Superior temporal gyrus (tissue), 1 donor: Measurements from ENCODE around the gene TNPO3.
"Not testable (repeated sequence)": the region's sequence is repeated elsewhere in the genome, so short reads cannot be mapped to it uniquely, and the experiment has no call there.

Experiments used
- DNase-seq: peaks from one replicate; pipeline ENCODE4 v3.0.0-alpha.2; 2016; ENCODE audit errors: extremely low spot score

TNPO3 gene

DNA sequence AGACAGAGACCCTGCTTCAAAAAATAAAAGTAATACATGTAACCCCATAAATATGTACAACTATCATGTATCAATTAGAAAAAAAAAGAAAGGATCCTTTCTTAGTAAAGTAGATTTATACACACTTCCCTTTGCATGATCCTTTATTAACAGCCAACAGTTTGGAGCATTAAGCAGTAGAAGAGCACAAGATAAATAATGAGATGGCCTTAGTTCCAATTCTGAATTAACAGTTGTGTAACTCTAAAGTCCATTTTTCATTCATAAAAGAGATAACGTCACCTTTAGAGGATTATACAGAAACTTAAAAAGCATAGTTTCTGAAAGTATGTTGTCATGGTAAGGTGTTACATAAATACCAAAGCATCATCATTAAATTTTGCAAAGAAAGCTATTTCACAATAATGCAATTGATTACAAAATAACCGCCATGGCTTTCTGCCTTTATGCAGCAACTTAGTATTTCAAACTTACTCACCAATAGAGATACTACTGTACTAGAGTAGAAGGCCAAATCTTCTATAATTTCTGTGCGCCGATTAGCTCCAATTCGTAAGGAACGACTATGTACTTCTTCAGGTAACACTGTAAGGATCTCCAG, 40.3 kb downstream of the TNPO3 start:
- no peak for DNase-seq

- DNase-seq, result no peak
These were observed 41.7 kb downstream of the TNPO3 start for GRCh38 chr7:129013048-129013724.

DNA sequence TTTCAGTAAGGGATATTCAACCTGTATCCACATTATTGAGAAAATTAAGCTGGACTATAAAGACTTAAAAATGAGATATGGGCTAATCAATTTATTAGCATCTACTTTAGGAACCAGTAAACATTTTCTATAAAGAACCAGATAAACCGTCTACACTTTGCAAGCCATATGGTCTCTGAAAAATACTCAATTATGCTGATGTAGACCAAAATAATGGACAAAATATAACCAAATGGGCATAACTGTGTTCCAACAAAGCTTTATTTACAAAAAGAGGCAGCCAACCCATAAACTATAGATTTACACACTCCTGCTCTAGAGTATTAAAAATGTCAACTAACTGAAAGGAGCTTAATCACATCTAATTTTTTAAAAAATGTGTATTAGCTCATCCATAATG, 42.3 kb downstream of the TNPO3 start:
- DNase-seq, result no peak

- DNase-seq, result no peak
These were observed 44.8 kb downstream of the TNPO3 start for GRCh38 chr7:129010075-129010474.

- DNase-seq, result no peak
These were observed 45.5 kb downstream of the TNPO3 start for GRCh38 chr7:129009437-129009836.

DNA sequence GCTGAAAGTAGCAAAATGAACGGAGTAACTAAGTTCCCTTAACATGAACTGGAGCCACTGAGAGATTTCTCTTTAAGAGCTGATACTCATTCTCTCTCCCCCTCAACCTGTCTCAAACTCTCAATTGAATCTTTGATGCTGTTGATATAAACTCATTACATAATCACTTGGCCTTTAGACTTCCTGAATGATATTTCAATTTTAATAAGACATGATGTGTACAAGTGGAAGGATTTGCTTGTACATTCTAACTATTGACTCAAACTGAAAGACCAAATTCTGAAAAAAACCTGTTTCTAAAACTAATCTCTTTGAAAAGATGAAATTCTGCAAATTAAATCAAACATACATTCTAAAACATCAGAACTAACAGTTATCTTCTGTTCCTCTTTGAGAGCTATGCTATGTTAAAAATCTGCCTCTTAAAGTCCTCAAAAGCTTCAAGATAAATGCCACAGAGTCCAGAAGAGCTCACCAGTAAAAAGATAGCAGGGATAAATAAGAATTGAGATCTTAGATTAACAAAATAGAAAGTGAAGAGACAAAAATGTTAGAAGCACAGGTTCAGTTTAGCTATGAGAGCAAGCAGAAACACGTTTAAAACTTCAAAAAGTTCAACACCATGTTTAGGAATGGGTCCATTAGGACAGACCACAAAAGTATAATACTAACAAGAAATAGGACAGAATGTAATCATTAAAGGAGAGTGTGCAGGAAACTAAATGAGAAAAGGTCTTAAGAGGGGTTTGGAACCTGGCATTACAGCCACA, 46.1 kb downstream of the TNPO3 start:
- no peak for DNase-seq

DNA sequence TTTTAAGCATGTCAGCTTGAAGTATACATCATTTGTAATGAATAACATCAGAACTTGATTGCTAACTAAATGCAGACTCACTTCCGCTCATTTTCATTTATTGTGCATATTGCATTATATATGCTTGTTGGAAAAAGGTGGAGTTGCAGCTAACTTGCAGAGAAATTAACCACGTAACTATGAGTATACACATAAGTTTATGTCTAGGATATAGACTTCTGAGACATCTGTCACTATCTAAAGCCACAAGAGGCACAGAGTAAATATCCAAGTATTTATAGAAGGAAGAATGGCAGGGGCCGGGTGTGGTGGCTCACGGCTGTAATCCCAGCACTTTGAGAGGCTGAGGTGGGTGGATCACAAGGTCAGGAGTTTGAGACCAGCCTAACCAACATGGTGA, 47.3 kb downstream of the TNPO3 start:
- no peak for DNase-seq

GRCh38 chr7:129006636-129007414, 48.1 kb downstream of the TNPO3 start:
- no peak for DNase-seq

DNA sequence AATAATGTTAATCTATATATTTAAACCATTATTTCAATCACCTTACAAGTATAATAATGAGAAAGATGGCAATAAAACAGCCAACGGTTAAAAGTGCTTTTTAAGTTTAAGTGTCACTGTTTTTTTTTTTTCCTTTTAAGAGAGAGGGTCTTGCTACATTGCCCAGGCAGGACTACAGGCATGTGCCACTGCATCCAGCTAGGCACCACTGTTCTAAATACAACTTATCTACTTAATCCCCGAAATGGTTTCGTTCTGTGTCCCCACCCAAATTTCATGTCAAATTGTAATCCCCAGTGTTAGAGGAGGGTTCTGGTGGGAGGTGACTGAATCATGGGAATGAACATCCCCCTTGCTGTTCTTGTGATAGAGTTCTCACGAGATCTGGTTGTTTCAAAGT, 49.7 kb downstream of the TNPO3 start:
- no peak for DNase-seq

GRCh38 chr7:128997181-128997580, 57.7 kb downstream of the TNPO3 start:
- no peak for DNase-seq

DNA sequence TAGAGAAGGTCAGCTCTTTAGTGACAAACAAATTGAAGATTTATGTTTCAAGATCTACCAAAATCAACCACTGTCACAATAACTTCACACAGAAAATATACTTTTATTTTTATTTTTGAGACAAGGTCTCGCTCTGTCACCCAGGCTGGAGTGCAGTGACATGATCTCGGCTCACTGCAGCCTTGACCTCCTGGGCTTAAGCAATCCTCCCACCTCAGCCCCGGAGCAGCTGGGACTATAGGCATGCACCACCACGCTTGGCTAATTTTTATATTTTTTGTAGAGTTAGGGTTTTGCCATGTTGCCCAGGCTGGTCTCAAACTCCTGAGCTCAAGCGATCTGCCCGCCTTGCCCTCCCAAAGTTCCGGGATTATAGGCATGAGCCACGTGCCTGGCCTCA, 60.4 kb downstream of the TNPO3 start:
- not testable (repeated sequence) for DNase-seq

GRCh38 chr7:128993419-128993818, 61.5 kb downstream of the TNPO3 start:
- no peak for DNase-seq

GRCh38 chr7:128989961-128990360, 65.0 kb downstream of the TNPO3 start:
- no peak for DNase-seq

DNA sequence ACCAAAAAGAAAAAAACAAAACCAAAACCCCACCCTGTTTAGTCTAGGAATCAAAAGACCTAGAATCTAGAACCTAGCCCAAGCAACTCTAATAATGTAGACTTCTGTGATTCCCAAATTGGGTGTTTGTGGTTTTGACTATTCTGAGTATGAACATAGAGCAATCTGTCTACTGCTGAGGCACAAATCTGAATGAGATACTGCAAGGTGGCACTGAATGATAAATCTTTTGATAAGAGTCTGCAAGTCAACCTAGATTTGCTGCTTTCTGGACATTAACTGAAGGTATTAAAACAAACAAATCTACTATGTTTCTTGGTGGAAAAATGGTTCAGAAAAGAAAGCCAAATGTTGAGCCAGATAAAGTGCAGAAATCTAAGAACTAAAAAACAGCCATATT, 66.5 kb downstream of the TNPO3 start:
- no peak for DNase-seq

DNA sequence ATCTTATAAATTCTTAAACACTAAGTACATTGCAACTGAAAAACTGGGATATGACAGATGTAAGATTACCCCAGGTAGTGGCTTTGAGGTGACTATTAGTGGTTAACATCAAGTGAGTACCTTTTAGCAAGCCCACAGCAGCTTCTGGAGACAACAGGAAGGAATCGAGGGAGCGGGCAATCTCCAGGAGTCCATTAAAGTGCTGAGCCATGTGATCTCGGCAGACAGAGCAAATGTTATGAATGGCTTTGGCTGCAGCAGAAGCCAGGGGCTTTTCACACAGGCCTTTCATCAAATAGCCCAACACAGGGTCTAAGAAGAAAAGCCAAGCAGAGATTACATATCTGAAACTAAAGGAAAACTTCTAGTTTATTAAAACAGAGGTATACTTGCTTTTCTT, 68.3 kb downstream of the TNPO3 start:
- DNase-seq, result no peak

- no peak for DNase-seq
These were observed 69.3 kb downstream of the TNPO3 start for GRCh38 chr7:128985660-128986059.

- no peak for DNase-seq
These were observed 72.8 kb downstream of the TNPO3 start for GRCh38 chr7:128982105-128982504.

DNA sequence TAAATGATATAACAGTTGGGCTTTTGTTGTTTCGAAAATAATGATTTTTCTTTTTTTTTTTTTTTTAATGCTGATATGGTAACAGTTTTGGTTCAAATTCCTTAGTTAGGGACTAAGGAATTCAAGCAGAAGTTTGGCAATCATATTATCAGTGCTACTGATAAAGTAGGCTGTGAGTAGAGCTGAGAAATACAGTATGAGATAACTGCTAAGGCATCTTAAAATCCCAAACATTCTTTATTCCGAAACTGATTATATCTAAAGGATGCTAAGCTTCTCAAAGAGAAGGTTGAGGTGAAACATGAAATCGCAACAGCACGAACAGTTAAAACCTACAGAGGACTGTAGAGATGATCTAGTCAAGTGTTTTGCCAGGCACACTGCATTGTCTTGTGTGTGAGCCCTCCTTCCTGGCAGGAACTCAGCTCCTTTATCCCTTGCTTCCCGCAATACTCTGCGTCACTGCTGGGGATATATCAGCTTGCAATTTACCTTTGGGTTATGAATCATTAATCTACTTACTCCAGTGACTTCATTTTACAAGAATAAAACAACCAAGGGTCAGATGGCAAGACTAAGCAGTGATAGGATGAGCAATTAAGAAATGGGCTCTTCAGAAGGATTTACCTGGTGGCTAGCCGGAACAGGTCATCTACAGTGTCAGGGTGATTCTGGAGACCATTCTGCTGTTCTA, 80.5 kb downstream of the TNPO3 start:
- no peak for DNase-seq

- DNase-seq, result no peak
These were observed 86.3 kb downstream of the TNPO3 start for GRCh38 chr7:128968624-128969023.

DNA sequence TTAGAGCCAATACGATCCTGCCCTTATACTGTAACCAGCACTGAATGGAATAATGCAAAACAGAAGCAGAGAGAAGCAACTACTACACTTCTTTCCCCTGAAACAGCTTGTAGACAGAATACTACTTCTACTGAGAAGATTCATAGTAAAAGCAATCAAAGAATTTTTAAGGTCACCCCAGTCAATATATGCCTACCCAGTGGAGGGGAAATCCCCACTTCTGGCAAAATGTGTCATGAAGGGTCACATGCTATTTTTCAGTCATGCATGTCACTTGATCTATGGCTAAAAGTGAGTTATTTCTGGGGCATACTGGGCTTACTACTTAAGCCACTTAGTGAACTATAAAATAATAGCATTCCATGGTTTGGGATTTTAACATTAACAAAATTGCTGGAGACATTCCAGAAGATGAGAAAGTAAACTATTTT, 91.6 kb downstream of the TNPO3 start:
- DNase-seq, result no peak

DNA sequence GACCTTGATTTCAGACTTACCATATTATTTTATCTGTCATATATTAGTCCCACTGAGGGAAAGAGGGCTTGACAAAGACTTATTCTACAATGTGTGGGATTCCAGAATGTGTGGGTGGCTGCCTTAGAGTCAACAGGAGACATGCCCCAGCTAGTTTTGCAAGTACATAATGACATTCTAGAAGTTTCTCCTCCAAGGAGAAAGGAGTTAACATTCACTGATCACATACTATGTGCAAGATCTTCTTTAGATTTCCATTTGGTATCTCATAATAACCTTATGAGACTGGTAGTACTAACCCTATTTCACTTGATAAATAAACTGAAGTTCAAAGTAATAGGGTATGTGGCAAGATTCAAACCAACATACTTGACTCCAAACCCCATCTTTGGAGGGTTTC, 92.0 kb downstream of the TNPO3 start:
- no peak for DNase-seq
